SHP77 (cell line): Measurements from ENCODE around the gene SSBP2.
"Not testable (repeated sequence)": the region's sequence is repeated elsewhere in the genome, so short reads cannot be mapped to it uniquely, and the experiment has no call there.

Source experiments
- DNase-seq, 2 experiments: peaks; one replicate each; lab custom pipeline; 2025; lab: John Stamatoyannopoulos, UW

The SSBP2 gene

GRCh38 chr5:81525690-81526089 lies 225.2 kb downstream of the SSBP2 start:
- DNase-seq = no peak

- DNase-seq = no peak
Measured at GRCh38 chr5:81524015-81524414, 226.9 kb downstream of the SSBP2 start.

GRCh38 chr5:81522571-81522970 lies 228.3 kb downstream of the SSBP2 start:
- DNase-seq = no peak

GRCh38 chr5:81520769-81521168 lies 230.1 kb downstream of the SSBP2 start:
- no peak for DNase-seq

- no peak for DNase-seq
Measured at GRCh38 chr5:81519217-81519905, 231.5 kb downstream of the SSBP2 start.

GRCh38 chr5:81517462-81517861 lies 233.4 kb downstream of the SSBP2 start:
- no peak for DNase-seq

GRCh38 chr5:81516091-81516490 lies 234.8 kb downstream of the SSBP2 start:
- DNase-seq = no peak

GRCh38 chr5:81513982-81514381 lies 236.9 kb downstream of the SSBP2 start:
- DNase-seq = no peak

GRCh38 chr5:81513473-81513872 lies 237.4 kb downstream of the SSBP2 start:
- no peak for DNase-seq

- DNase-seq = peak; percentile 50 to 79
Measured at GRCh38 chr5:81506900-81507588, 243.9 kb downstream of the SSBP2 start.

GRCh38 chr5:81506378-81506777 lies 244.5 kb downstream of the SSBP2 start:
- no peak for DNase-seq

- no peak for DNase-seq
Measured at GRCh38 chr5:81505672-81506071, 245.2 kb downstream of the SSBP2 start.

- not testable (repeated sequence) for DNase-seq
Measured at GRCh38 chr5:81503602-81504001, 247.3 kb downstream of the SSBP2 start.

- no peak for DNase-seq
Measured at GRCh38 chr5:81495286-81495685, 255.6 kb downstream of the SSBP2 start.

GRCh38 chr5:81488862-81489261 lies 262.0 kb downstream of the SSBP2 start:
- no peak for DNase-seq

GRCh38 chr5:81486711-81487110 lies 264.2 kb downstream of the SSBP2 start:
- no peak for DNase-seq

GRCh38 chr5:81482595-81482994 lies 268.3 kb downstream of the SSBP2 start:
- no peak for DNase-seq

GRCh38 chr5:81473395-81473794 lies 277.5 kb downstream of the SSBP2 start:
- not testable (repeated sequence) for DNase-seq

GRCh38 chr5:81469676-81470075 lies 281.2 kb downstream of the SSBP2 start:
- DNase-seq = no peak

- DNase-seq = no peak
Measured at GRCh38 chr5:81450940-81451339, 300.0 kb downstream of the SSBP2 start.

- no peak for DNase-seq
Measured at GRCh38 chr5:81435023-81435422, 315.9 kb downstream of the SSBP2 start.

- DNase-seq = no peak
Measured at GRCh38 chr5:81429985-81430384, 320.9 kb downstream of the SSBP2 start.

- no peak for DNase-seq
Measured at GRCh38 chr5:81429363-81429762, 321.5 kb downstream of the SSBP2 start.

GRCh38 chr5:81428861-81429260 lies 322.0 kb downstream of the SSBP2 start:
- no peak for DNase-seq
